SK-N-MC (cell line): ENCODE measurements around the gene FNDC5.

Experiments
- EZH2 ChIP-seq: fragments of 200-600 bp; sonication (generic); IDR thresholded peaks from one replicate; pipeline ENCODE4 v1.6.1; 2017; ENCODE audit warnings: antibody characterized with exemption
- POLR2AphosphoS5 ChIP-seq: IDR thresholded peaks from 2 replicates; pipeline ENCODE4 v1.6.1; 2012; ENCODE audit warnings: mild to moderate bottlenecking, low read depth, low read length, borderline replicate concordance

- no peak for TF ChIP-seq POLR2AphosphoS5
- TF ChIP-seq EZH2 = no peak
Measured at GRCh38 chr1:32900956-32901822, 30.5 kb upstream of the FNDC5 start, which contains the start of gene TMEM54.
